K562 (cell line): ENCODE data around the gene FPR1. TPM values are rescaled to one million over a fixed set of nuclear protein-coding genes. Genes with fewer than 3 reads are reported as not detected.
A peak's percentile ranks its signal among the peaks of the same experiment; 100 is the strongest.

Experiments
- ARID4B ChIP-seq: sonication (generic); formaldehyde crosslinking; IDR thresholded peaks from 2 replicates; pipeline ENCODE4 v1.8.0; 2022; ENCODE audit warnings: mild to moderate bottlenecking, missing genetic modification reagents
- EP300 ChIP-seq: IDR thresholded peaks from 2 replicates; pipeline ENCODE4 v1.6.1; 2012; ENCODE audit warnings: low read length, improper control_type of control experiment
- FOXM1 ChIP-seq, 2 experiments: fragments of 450-650 bp in 1 of 2; sonication (generic) in 1 of 2; formaldehyde crosslinking in 1 of 2; IDR thresholded peaks; 2 replicates each; pipeline versions ENCODE4 v1.6.1 to v1.9.0; 2017 to 2022; ENCODE audit warnings: low read depth in 2 of 2, mild to moderate bottlenecking in 2 of 2, missing genetic modification reagents in 1 of 2, moderate library complexity in 1 of 2
- HLTF ChIP-seq: fragments of 450-650 bp; IDR thresholded peaks from 2 replicates; pipeline ENCODE4 v1.6.1; 2016
- KDM5B ChIP-seq: fragments of 200-600 bp; sonication (generic); IDR thresholded peaks from 2 replicates; pipeline ENCODE4 v1.6.1; 2012; ENCODE audit warnings: low read depth, mild to moderate bottlenecking, moderate library complexity, low read length, control low read depth, inconsistent platforms; ENCODE audit not compliant: insufficient replicate concordance
- NR2F6 ChIP-seq: fragments of 450-650 bp; formaldehyde crosslinking; IDR thresholded peaks from 2 replicates; pipeline ENCODE4 v1.4.0; 2020; ENCODE audit warnings: mild to moderate bottlenecking
- RREB1 ChIP-seq: fragments of 250-450 bp; sonication (Bioruptor Pico); IDR thresholded peaks from 2 replicates; pipeline ENCODE4 v1.4.0; 2020
- SP2 ChIP-seq: IDR thresholded peaks from 2 replicates; pipeline ENCODE4 v1.6.1; 2011; ENCODE audit warnings: mild to moderate bottlenecking, low read depth, low read length, moderate library complexity; ENCODE audit not compliant: poor library complexity, severe bottlenecking; ENCODE audit errors: extremely low read depth
- TAF9B ChIP-seq: fragments of 450-650 bp; IDR thresholded peaks from 2 replicates; pipeline ENCODE4 v1.6.1; 2018; ENCODE audit warnings: mild to moderate bottlenecking; ENCODE audit not compliant: partially characterized antibody
- TRIM24 ChIP-seq, 2 experiments: fragments of 450-650 bp; IDR thresholded peaks; 2 replicates each; pipeline ENCODE4 v1.6.1; 2016
- ZHX1 ChIP-seq: fragments of 150-350 bp; conservative IDR thresholded peaks from 2 replicates; pipeline ENCODE4 v1.6.1; 2014; ENCODE audit warnings: low read length
- ZNF655 ChIP-seq: fragments of 250-450 bp; sonication (Bioruptor Pico); IDR thresholded peaks from 2 replicates; pipeline ENCODE4 v1.5.0; 2021
- polyA plus RNA-seq, 8 experiments: library from polyadenylated mRNA; depleted of rRNA in 4 of 8; stranded (reverse) in 5 of 8; unstranded in 3 of 8; fragments of >200 nt; fragmentation: Nextera tagmentation in 2 of 8; fragmentation: Illumina TruSeq in 1 of 8; extraction: Ambion mirVana in 2 of 8; extraction: Trizol in 1 of 8; gene quantifications; 2 replicates each; pipeline versions ENCODE4 v1.2.1 to v1.2.3, GENCODE V29; 2011 to 2014; ENCODE audit warnings: inconsistent platforms in 1 of 8, missing spikeins in 1 of 8
- total RNA-seq, 7 experiments: library from RNA; depleted of rRNA in 6 of 7; stranded (reverse); fragments of >200 nt in 6 of 7; fragmentation: Illumina TruSeq in 2 of 7; extraction: Trizol in 2 of 7; gene quantifications; 2 replicates each; pipeline versions ENCODE4 v1.2.1 to v1.2.3, GENCODE V29; 2011 to 2021; ENCODE audit warnings: low replicate concordance in 1 of 7

FPR1 gene
- total and polyA plus RNA-seq, 9 of the 15 experiments (the other 6 are each of a cell fraction or from before 2014, with no cell fraction given): 0.06 to 0.25 (median 0.14) TPM; not detected in 4

- no peak for TF ChIP-seq NR2F6 (CRISPR knock-in tag)
- peak; percentile 77 for TF ChIP-seq EP300
- TF ChIP-seq FOXM1 (IDR thresholded peaks at IDR 0.05; ENCODE audit: low read depth): peak; percentile 87
- TF ChIP-seq FOXM1 (CRISPR knock-in tag; IDR thresholded peaks at IDR 0.05; ENCODE audit: low read depth): no peak
- TF ChIP-seq TRIM24 (IDR thresholded peaks at IDR 0.05): peak in 1 of 2 experiments; percentile 48; a peak in 2 of 4 replicates
- TF ChIP-seq ZHX1: 0 out of 2 replicates have a peak, but pooled peaks have one; percentile 38
- TF ChIP-seq RREB1: no peak
- no peak for TF ChIP-seq ZNF655 (CRISPR knock-in tag)
- no peak for TF ChIP-seq KDM5B
- TF ChIP-seq ARID4B (CRISPR knock-in tag): no peak
- TF ChIP-seq SP2: no peak
- no peak for TF ChIP-seq HLTF
- TF ChIP-seq TAF9B: peak; percentile 77
Measured at GRCh38 chr19:51784922-51785690, 33.4 kb upstream of the FPR1 start (continued).
